WERI-Rb-1 (cell line): ENCODE data around the gene ZNF280B.
"Not testable (repeated sequence)": the region's sequence is repeated elsewhere in the genome, so short reads cannot be mapped to it uniquely, and the experiment has no call there.

ENCODE experiments used
- DNase-seq: peaks from one replicate; pipeline ENCODE4 v3.0.0-alpha.2; 2020
- H3K27ac ChIP-seq: fragments of 250-450 bp; sonication (Bioruptor Pico); 2 replicates; pipeline ENCODE4 v1.5.1; 2020; ENCODE audit warnings: mild to moderate bottlenecking, moderate library complexity
- H3K27me3 ChIP-seq: fragments of 250-450 bp; sonication (Bioruptor Pico); 2 replicates; pipeline ENCODE4 v1.5.1; 2021; ENCODE audit warnings: mild to moderate bottlenecking, low read depth, moderate library complexity; ENCODE audit not compliant: insufficient read depth, severe bottlenecking
- H3K36me3 ChIP-seq: fragments of 250-450 bp; sonication (Bioruptor Pico); 2 replicates; pipeline ENCODE4 v1.5.1; 2020; ENCODE audit warnings: mild to moderate bottlenecking, moderate library complexity
- H3K4me3 ChIP-seq: 2 replicates; pipeline ENCODE4 v1.5.1; 2011; ENCODE audit warnings: low read depth, mild to moderate bottlenecking, control low read depth, low read length
- H3K9me3 ChIP-seq: fragments of 250-450 bp; sonication (Bioruptor Pico); 2 replicates; pipeline ENCODE4 v1.5.1; 2021; ENCODE audit warnings: mild to moderate bottlenecking, moderate library complexity; ENCODE audit not compliant: severe bottlenecking
- TF ChIP-seq, protein P1 (sequence below): IDR thresholded peaks from 2 replicates; pipeline ENCODE4 v1.5.1; 2011; ENCODE audit warnings: low read depth, mild to moderate bottlenecking, control low read depth, inconsistent platforms, low read length

Gene ZNF280B

DNA sequence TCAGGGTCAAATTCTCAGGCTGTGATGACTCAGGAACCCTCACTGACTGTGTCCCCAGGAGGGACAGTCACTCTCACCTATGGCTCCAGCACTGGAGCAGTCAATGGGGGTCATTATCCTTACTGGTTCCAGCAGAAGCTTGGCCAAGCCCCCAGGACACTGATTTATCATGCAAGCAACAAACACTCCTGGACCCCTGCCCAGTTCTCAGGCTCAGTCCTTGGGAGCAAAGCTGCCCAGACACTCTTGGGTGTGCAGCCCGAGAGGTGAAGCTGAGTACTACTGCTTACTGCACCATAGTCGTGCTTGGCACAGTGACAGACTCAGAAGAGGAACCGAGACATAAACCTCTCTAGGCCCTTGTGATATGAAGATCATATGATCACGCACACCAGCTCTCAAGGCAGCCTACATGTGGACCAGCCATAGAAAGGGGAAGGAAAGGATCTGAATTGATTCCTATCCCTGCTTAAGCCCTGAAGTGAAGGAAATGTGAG is 58.2 kb downstream of the ZNF280B start:
- peaks cover 13% of the 10 kb centered on the region for H3K9me3 ChIP-seq
- TF ChIP-seq, protein P1, sequence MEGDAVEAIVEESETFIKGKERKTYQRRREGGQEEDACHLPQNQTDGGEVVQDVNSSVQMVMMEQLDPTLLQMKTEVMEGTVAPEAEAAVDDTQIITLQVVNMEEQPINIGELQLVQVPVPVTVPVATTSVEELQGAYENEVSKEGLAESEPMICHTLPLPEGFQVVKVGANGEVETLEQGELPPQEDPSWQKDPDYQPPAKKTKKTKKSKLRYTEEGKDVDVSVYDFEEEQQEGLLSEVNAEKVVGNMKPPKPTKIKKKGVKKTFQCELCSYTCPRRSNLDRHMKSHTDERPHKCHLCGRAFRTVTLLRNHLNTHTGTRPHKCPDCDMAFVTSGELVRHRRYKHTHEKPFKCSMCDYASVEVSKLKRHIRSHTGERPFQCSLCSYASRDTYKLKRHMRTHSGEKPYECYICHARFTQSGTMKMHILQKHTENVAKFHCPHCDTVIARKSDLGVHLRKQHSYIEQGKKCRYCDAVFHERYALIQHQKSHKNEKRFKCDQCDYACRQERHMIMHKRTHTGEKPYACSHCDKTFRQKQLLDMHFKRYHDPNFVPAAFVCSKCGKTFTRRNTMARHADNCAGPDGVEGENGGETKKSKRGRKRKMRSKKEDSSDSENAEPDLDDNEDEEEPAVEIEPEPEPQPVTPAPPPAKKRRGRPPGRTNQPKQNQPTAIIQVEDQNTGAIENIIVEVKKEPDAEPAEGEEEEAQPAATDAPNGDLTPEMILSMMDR, result no peak
- no peak overlapping the region for H3K27ac ChIP-seq
- H3K36me3 ChIP-seq, result no peaks in the 10 kb centered on the region
- H3K27me3 ChIP-seq, result no peaks in the 10 kb centered on the region
- no peak overlapping the region for H3K4me3 ChIP-seq
- DNase-seq, result no peak

DNA sequence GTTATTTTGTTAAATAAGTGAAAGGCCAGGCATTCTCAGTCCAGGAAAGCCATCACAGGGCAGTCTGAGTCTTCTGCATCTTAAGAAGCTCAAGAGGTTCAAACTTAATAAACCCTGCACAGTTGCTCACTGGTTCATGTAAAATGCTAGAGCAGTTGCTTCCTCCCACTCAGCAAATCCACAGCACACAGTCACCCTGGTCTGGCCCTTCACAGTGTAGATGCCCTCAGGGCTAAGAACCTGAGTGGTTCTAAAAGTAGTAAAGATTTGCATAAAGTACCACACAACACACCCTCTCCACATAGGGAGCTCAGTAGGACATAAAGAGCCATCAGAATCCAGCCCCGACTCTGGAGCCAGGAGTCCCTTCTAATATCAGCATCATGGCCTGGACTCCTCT is 58.7 kb downstream of the ZNF280B start:
- DNase-seq, result no peak
- no peak overlapping the region for H3K4me3 ChIP-seq
- no peaks in the 10 kb centered on the region for H3K36me3 ChIP-seq
- no peak overlapping the region for H3K27ac ChIP-seq
- H3K9me3 ChIP-seq, result peaks cover 13% of the 10 kb centered on the region
- H3K27me3 ChIP-seq, result no peaks in the 10 kb centered on the region
- TF ChIP-seq, protein P1, result no peak

- TF ChIP-seq, protein P1, result no peak
- H3K4me3 ChIP-seq, result no peak overlapping the region
These were observed 62.0 kb downstream of the ZNF280B start for GRCh38 chr22:22446517-22446916.

GRCh38 chr22:22444007-22444589 is 64.4 kb downstream of the ZNF280B start:
- peaks cover 12% of the 10 kb centered on the region for H3K27me3 ChIP-seq
- H3K9me3 ChIP-seq, result peaks cover 16% of the 10 kb centered on the region
- H3K36me3 ChIP-seq, DNase-seq, H3K4me3 ChIP-seq, H3K27ac ChIP-seq: not testable (repeated sequence)

More at GRCh38 chr22:22446517-22446916, 62.0 kb downstream of the ZNF280B start:
- DNase-seq, result no peak
- Histone ChIP-seq H3K27ac (no peak overlapping the region), H3K9me3 (peaks cover 4% of the 10 kb centered on the region), H3K36me3 (no peaks in the 10 kb centered on the region), H3K27me3 (no peaks in the 10 kb centered on the region)

GRCh38 chr22:22442928-22443709 is 65.4 kb downstream of the ZNF280B start:
- Histone ChIP-seq H3K27ac (no peak overlapping the region), H3K27me3 (peaks cover 12% of the 10 kb centered on the region), H3K36me3 (no peaks in the 10 kb centered on the region), H3K9me3 (peaks cover 16% of the 10 kb centered on the region), H3K4me3 (no peak overlapping the region)
- TF ChIP-seq, protein P1, result no peak
- no peak for DNase-seq

- H3K27ac ChIP-seq, DNase-seq, H3K4me3 ChIP-seq, H3K36me3 ChIP-seq: not testable (repeated sequence)
- peaks cover 16% of the 10 kb centered on the region for H3K9me3 ChIP-seq
- H3K27me3 ChIP-seq, result peaks cover 16% of the 10 kb centered on the region
These were observed 66.9 kb downstream of the ZNF280B start for GRCh38 chr22:22441626-22442025.
